ACC112 (cell line): ENCODE results near the gene RPS23.

ENCODE experiments used
- H2AFZ ChIP-seq: fragments of 200-600 bp; sonication (generic); one replicate; pipeline ENCODE4 v1.6.0; 2017; ENCODE audit warnings: antibody characterized with exemption, low read length; ENCODE audit not compliant: unreplicated experiment
- H3K27ac ChIP-seq: fragments of 200-600 bp; sonication (generic); 2 replicates; pipeline ENCODE4 v1.5.1; 2014; ENCODE audit warnings: low read depth, mild to moderate bottlenecking, antibody characterized with exemption, low read length, moderate library complexity
- H3K27me3 ChIP-seq: fragments of 200-600 bp; sonication (generic); 2 replicates; pipeline ENCODE4 v1.6.1; 2014; ENCODE audit warnings: mild to moderate bottlenecking, antibody characterized with exemption, low read length, moderate library complexity, mixed read lengths; ENCODE audit not compliant: insufficient read depth
- H3K36me3 ChIP-seq: fragments of 200-600 bp; sonication (generic); 2 replicates; pipeline ENCODE4 v1.6.1; 2016; ENCODE audit warnings: mild to moderate bottlenecking, antibody characterized with exemption, low read length, moderate library complexity, mixed read lengths; ENCODE audit not compliant: insufficient read depth
- H3K4me1 ChIP-seq: fragments of 200-600 bp; sonication (generic); one replicate; pipeline ENCODE4 v1.6.1; 2016; ENCODE audit warnings: low read length, mixed read lengths; ENCODE audit not compliant: insufficient read depth, unreplicated experiment, control insufficient read depth
- H3K4me3 ChIP-seq: fragments of 200-600 bp; sonication (generic); 2 replicates; pipeline ENCODE4 v1.5.1; 2014; ENCODE audit warnings: mild to moderate bottlenecking, low read depth, low read length
- H3K79me2 ChIP-seq: fragments of 200-600 bp; sonication (generic); one replicate; pipeline ENCODE4 v1.6.0; 2016; ENCODE audit warnings: low read length; ENCODE audit not compliant: control insufficient read depth, unreplicated experiment, insufficient read depth

RPS23 gene

DNA sequence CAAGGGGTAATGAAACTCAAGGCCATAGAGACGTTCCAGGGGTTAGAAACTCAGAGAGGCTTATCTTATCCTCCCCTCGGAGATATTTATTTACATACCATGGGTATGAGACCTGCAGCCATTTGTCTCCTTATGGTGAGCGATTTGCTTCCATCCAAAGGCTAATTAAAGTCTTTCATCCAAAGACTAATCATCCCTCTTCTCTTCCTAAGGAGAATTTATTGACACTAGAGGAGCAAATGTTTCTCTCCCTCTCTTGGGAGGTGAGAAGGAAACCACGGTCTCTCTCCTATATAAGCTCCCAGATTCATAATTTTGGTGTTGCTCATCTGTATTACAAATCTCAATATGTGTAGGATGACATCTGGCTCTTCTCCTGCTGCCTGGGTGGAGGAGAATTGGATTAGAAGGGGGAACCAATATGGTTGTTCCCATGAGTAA is 31.0 kb upstream of the RPS23 start:
- Histone ChIP-seq H2AFZ (no peak overlapping the region), H3K27ac (no peak overlapping the region), H3K79me2 (no peaks in the 10 kb centered on the region), H3K4me3 (no peak overlapping the region), H3K27me3 (no peaks in the 10 kb centered on the region), H3K36me3 (no peaks in the 10 kb centered on the region), H3K4me1 (peaks cover 4% of the 10 kb centered on the region)

DNA sequence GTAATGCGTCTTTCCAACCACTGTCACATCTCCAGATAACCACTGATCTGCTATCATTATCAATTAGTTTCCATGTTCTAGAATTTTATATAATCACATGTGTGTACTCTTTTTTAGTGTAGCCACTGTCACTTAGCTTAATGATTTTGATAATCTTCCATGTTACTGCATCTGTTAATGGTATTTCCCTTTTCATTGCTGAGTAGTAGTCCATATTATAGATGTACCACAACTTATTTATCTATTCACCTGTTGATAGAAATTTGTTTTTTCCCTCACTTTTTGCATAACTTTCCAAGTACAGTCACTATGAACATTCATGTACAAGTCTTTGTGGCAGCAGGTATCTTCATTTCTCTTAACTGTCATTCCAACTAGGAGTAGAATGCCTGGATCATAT is 30.3 kb upstream of the RPS23 start:
- H3K4me3 ChIP-seq = no peak overlapping the region
- no peak overlapping the region for H2AFZ ChIP-seq
- no peak overlapping the region for H3K27ac ChIP-seq
- no peaks in the 10 kb centered on the region for H3K36me3 ChIP-seq
- peaks cover 4% of the 10 kb centered on the region for H3K4me1 ChIP-seq
- H3K27me3 ChIP-seq = no peaks in the 10 kb centered on the region
- no peaks in the 10 kb centered on the region for H3K79me2 ChIP-seq

DNA sequence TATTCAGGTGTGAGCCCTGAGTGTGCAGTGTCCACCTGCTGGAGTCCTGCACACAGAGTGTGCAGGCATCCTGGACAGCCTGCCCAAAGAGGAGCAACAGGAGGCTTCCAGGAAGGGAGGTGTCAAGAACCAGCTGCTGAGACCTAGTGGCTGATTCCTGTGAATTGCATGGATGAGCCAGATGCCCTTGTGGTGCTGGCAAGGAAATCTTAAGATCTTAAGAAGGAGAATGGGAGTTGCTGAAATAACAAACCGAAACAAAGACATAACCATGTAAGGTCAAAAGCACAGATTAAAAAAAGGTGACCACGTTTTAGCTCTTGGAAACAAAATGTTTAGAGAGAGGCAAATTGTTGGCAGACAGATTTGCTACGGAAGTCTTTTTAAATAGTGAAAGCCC is 29.3 kb upstream of the RPS23 start:
- Histone ChIP-seq H3K36me3 (no peaks in the 10 kb centered on the region), H3K4me3 (no peak overlapping the region), H2AFZ (no peak overlapping the region), H3K79me2 (no peaks in the 10 kb centered on the region), H3K27ac (no peak overlapping the region), H3K27me3 (no peaks in the 10 kb centered on the region), H3K4me1 (no peaks in the 10 kb centered on the region)

- Histone ChIP-seq H3K27ac (no peak overlapping the region), H3K4me3 (no peak overlapping the region), H3K27me3 (no peaks in the 10 kb centered on the region), H3K79me2 (no peaks in the 10 kb centered on the region), H3K4me1 (no peaks in the 10 kb centered on the region), H3K36me3 (no peaks in the 10 kb centered on the region), H2AFZ (no peak overlapping the region)
Measured at GRCh38 chr5:82306151-82306550, 28.0 kb upstream of the RPS23 start.

- Histone ChIP-seq H3K4me3 (no peak overlapping the region), H3K36me3 (no peaks in the 10 kb centered on the region), H2AFZ (no peak overlapping the region), H3K27ac (no peak overlapping the region), H3K79me2 (no peaks in the 10 kb centered on the region), H3K27me3 (no peaks in the 10 kb centered on the region), H3K4me1 (no peaks in the 10 kb centered on the region)
Measured at GRCh38 chr5:82301190-82301589, 23.0 kb upstream of the RPS23 start.

GRCh38 chr5:82298668-82299067 is 20.5 kb upstream of the RPS23 start:
- H3K4me3 ChIP-seq = no peak overlapping the region
- H2AFZ ChIP-seq = no peak overlapping the region
- H3K4me1 ChIP-seq = no peaks in the 10 kb centered on the region
- no peaks in the 10 kb centered on the region for H3K36me3 ChIP-seq
- H3K27ac ChIP-seq = no peak overlapping the region
- H3K27me3 ChIP-seq = no peaks in the 10 kb centered on the region
- no peaks in the 10 kb centered on the region for H3K79me2 ChIP-seq

DNA sequence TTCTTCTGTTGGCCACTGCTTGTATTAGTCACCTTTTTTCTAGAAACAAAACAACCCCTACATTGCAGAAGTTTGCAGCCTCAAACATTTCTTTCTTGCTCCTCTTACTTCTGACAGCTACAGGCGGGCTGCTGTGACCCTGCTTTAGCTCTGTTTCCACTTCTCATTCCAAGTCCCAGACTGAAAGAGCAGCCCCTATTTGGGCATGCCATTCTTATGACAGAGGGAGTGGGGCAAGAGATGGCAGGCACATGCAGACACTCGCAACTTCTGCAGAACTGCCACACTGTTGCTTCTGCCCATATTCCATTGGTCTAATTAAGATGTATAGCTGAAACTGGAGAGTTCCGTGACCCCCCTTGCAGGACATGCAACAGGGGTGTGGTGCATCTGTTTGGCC is 19.6 kb upstream of the RPS23 start:
- Histone ChIP-seq H2AFZ (no peak overlapping the region), H3K36me3 (no peaks in the 10 kb centered on the region), H3K27me3 (no peaks in the 10 kb centered on the region), H3K27ac (no peak overlapping the region), H3K4me3 (no peak overlapping the region), H3K79me2 (no peaks in the 10 kb centered on the region), H3K4me1 (no peaks in the 10 kb centered on the region)

- Histone ChIP-seq H3K27me3 (no peaks in the 10 kb centered on the region), H3K4me3 (no peak overlapping the region), H3K4me1 (no peaks in the 10 kb centered on the region), H2AFZ (no peak overlapping the region), H3K79me2 (no peaks in the 10 kb centered on the region), H3K36me3 (no peaks in the 10 kb centered on the region), H3K27ac (no peak overlapping the region)
Measured at GRCh38 chr5:82296929-82297328, 18.8 kb upstream of the RPS23 start.

DNA sequence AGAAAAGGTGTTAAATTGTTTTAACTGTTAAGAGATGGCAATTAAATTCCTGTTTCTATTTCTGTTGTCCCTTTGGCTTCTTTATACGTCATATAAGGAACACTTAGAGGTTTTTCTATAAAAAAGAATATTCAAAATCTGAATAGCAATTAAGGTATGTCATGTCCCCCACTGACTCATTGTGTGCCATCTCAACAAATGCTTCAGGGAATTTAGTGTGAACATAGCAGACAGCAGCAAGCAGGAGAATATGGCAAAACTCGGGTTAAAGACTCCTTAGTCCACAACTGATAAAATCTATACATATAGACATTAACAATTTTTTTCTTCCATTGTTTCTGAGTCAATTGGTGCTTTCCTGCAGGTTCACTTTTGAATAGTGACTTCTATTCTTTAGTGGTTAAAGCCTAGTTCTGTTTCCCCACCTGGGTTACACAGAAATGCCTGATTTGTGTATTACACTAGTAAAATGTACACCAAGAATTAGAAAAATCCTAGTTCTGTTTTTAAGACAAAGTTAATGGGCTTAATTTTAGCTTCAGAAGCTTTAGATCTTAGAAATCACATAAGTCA is 17.9 kb upstream of the RPS23 start:
- H2AFZ ChIP-seq = no peak overlapping the region
- H3K27me3 ChIP-seq = no peaks in the 10 kb centered on the region
- H3K4me3 ChIP-seq = no peak overlapping the region
- H3K27ac ChIP-seq = no peak overlapping the region
- no peaks in the 10 kb centered on the region for H3K4me1 ChIP-seq
- no peaks in the 10 kb centered on the region for H3K36me3 ChIP-seq
- no peaks in the 10 kb centered on the region for H3K79me2 ChIP-seq

GRCh38 chr5:82295144-82295543 is 17.0 kb upstream of the RPS23 start:
- Histone ChIP-seq H3K27me3 (no peaks in the 10 kb centered on the region), H3K4me1 (no peaks in the 10 kb centered on the region), H3K27ac (no peak overlapping the region), H3K36me3 (no peaks in the 10 kb centered on the region), H2AFZ (no peak overlapping the region), H3K79me2 (no peaks in the 10 kb centered on the region), H3K4me3 (no peak overlapping the region)

- Histone ChIP-seq H3K79me2 (no peaks in the 10 kb centered on the region), H3K4me3 (no peak overlapping the region), H3K27me3 (no peaks in the 10 kb centered on the region), H3K27ac (no peak overlapping the region), H3K36me3 (no peaks in the 10 kb centered on the region), H3K4me1 (no peaks in the 10 kb centered on the region), H2AFZ (no peak overlapping the region)
Measured at GRCh38 chr5:82291420-82291819, 13.3 kb upstream of the RPS23 start.
